Stimulated activated naive CD8-positive, alpha-beta T cell treated with anti-CD3 and anti-CD28 coated beads, Interleukin-15, Interleukin-2, amounts not matched to agents 100 U/mL and 50 U/mL, for 24 hours (primary cell): Measurements from ENCODE around the gene RFX7.

Experiments
- ATAC-seq: fragments of 150-1000 bp; cut with Tn5 transposase; one replicate; pipeline ENCODE4 v1.10.0; 2021
- DNase-seq: peaks from one replicate; pipeline ENCODE4 v3.0.0; 2021

RFX7 gene

DNA sequence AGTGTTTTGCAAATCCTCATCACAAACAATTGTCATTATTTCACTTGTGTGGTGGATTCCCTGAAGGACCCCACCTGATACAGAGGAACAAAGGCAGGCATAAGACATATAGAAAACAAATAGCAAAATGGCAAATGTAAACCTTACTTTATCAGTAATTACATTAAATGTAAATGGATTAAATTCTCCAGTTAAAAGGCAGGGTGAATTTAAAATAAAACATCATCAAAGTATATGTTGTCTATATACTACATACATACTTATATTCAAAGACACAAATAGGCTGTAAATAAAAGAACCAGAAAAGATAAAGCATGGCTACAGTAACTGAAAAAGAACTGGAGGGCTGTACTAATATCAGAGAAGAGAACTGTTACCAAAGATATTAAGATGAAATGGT lies 117.3 kb downstream of the RFX7 start:
- ATAC-seq = no peak
- DNase-seq = no peak

DNA sequence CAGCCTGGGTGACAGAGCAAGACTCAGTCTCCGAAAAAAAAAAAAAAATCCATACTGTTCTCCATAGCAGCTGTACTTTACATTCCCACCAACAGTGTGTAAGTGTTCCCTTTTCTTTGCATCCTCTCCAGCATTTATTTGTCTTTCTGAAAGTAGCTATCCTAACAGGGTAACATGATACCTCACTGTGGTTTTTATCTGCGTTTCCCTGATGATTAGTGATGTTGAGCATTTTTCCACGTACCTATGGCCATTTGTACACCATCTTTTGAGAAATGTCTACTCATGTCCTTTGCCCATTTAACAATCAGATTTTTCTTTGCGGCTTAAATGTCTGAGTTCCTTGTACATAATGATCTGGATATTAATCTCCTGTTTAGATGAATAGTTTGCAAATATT lies 119.3 kb downstream of the RFX7 start:
- DNase-seq (no peak), ATAC-seq (no peak)

DNA sequence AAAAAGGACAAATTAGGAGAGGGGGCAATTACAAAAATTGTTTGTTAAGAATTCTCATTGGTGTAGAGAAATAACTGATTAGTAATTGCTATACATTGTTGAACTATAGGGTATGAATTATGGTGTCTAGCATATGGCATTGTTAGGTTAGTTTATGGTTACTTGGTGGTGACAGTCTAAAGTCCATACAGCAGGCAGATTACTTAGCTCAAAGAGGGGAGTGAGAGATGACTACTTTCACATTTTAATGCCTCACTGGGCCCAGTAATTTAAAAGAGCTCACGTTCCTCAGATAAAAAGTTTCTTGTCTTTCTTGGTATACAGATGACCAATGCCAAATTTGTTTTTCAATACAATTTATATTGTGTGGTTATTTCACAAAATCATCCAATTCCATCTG lies 137.8 kb downstream of the RFX7 start:
- no peak for ATAC-seq
- DNase-seq = no peak

DNA sequence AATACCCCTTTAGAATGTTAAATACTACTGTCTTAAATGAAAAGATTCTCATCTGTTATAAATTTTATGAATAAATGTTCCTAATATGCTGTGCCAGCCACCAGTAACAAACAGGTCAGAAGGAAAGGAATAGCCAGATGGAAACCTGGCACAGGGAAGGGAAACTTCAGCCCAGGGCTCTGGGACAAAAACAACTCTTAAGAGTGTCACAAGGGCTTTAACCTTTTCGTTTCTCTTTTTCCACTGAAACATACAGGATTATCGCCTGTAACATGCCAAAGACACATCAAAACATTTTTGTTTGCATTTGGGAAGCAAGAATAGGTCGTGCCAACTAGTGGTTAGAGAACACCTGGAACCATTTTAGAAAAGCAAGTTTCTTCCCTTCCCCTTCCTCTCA lies 141.2 kb downstream of the RFX7 start:
- ATAC-seq (no peak), DNase-seq (no peak)

DNA sequence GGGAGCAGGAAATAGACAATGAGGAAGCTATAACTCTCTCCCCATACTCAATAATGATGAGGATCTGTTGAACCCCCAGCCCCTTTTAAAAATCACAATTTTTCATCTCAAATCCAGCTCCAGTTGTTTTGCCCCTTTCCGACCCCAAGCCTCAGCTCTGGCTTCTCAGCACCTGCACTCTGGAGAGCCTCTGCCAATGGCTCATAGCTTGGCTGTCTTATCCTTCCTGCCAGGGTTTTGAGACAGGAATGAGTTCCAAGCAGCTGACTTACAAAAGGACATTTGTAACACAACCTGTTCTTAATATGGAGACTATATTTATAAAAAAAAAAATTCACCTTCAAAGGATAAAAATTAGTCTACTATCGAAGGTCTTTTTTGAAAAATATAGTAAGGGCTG lies 144.4 kb downstream of the RFX7 start:
- ATAC-seq (no peak), DNase-seq (no peak)

DNA sequence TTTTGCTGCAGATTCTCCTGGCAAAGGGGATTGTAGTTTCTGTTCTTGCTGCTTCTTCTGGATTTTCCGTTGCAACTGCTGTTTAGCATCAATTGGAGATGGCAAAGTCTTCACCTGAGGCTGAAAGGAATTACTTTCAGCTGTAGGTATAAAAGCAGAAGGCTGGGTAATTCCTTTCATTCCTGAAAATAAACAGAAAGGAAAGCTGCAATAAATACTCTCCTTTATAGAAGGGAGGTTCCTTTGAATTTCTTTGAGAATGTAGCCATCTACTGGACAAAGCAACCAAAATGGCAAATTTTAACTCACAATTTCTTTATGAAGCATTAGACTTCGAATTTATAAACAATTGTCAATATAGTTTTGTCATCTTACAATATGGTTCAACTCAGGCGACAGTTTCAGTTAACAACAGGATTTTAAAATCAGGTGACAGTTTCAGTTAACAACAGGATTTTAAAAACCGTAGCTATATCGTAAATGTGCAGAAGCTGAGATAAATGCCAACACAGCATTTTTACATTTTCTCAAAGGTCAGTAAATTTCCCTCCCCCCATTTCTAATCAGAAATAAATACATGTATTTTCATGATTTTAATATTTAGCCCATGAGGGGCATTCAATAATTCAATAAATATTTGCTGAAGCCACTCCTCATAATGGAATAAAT lies 145.3 kb downstream of the RFX7 start:
- no peak for ATAC-seq
- DNase-seq = no peak

DNA sequence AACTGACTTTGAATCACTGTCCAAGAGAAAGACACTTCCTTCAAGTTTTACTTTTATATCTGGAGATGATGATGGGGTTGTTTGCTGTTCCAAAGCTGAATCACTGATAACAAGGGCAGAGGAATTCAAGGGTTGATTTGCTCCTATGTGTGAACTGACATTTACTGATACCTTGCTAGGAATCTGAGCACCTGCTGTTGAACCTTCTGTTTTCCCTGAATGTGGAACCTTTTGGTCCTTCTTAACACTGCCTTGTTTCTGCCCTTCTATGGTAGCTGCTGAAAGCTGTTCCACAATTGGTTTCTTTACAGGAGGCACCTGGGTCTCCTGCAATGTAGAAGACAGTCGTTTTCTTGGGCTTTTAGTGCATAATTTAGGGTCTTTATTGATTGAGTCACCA lies 148.3 kb downstream of the RFX7 start:
- ATAC-seq = no peak
- DNase-seq = no peak

DNA sequence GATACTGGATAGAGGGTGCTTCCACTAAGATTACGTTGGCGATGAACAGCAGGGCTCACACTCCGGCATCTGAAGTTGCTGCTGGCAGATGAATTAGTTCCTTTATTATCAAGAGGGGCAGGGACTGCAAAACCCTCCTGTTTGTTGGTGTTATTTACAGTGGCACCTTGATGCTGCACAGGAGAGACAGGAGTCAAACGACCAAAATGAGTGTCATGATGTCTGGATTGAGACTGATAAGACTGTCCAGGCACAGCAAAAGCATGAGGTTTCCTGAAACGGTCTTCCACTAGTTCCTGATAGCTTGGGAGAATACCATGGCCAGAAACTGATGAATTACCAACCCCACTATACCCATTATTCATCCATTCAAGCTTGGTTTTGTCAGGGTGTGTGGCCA lies 149.5 kb downstream of the RFX7 start:
- DNase-seq (no peak), ATAC-seq (no peak)

DNA sequence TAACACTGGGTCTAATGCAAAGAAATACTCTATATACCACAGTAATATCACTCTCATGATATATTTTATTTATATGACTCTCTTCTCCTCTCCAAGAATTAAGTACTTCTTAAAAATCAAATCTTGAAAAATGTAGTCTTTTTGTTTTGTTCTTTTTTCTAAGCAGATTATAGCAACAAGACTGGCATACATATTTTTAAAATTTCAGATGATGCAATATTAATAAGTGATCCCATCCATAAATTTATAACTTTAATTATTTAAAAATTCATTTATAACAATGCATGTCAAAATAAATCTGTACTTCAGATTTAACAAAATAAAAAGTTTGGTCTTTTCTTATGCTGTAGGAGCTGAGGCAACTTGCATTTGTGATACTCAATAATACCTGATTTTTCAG lies 155.3 kb downstream of the RFX7 start:
- no peak for DNase-seq
- no peak for ATAC-seq

DNA sequence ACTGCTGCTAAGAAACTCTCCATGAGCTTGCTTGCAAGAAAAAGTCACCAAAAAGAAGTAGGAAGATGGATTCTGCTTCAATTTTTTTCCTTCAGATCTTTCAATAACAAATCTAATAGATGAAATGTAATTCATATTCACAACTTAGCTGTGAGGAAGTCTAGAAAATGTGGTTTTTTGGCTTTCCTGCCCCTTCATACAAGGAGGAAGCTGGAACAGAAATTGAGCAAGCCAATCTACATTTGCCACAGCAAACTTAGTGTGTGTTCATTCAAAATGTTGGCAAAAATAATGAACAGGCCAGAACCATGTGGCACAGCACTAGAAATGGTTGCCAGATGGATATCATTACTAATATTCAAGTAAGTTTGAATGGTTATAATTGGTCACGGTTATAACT lies 157.1 kb downstream of the RFX7 start:
- no peak for ATAC-seq

DNA sequence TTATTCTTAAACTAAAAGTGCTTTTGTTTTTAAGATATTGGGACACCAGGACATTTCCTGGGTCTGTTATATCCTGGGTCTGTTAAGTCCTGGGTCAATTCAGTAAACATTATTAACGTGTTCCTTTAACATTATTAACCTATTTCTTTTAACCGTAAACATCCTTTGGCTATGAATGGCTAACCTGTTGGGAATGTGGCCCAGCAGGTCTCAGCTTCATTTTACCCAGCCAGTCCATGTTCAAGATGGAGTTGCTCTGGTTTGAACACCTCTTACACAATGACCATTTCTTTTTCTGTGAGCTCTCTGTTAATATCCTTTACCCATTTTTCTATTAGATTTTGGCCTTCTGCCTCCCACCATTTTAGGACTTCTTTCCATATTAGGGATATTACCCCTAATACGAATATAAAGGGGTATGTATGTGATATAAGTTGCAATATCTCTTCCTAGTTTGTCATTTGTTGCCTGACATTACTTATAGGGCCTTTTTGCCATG lies 161.4 kb downstream of the RFX7 start:
- no peak for ATAC-seq
- no peak for DNase-seq

More for the DNA sequence above, 157.1 kb downstream of the RFX7 start:
- DNase-seq = no peak

DNA sequence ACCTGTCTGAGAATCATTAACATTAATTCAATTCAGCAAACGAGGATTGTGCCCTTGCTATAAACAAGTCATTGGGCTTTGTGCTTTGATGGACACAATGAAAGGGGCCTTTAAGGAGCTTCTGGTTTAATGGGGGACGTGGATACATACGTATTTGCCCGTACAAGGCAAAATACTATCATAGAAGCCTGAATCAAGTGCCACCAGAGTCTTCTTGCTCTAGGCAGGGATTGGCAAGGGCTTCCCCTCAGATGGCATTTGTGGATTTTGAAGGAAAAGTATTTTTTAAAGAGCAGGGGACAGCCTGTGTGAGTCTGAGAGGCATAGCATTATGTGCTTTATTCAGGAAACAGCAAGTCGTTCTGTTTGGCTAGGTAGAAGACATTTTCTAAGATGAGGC lies 166.6 kb downstream of the RFX7 start:
- ATAC-seq (no peak), DNase-seq (no peak)

DNA sequence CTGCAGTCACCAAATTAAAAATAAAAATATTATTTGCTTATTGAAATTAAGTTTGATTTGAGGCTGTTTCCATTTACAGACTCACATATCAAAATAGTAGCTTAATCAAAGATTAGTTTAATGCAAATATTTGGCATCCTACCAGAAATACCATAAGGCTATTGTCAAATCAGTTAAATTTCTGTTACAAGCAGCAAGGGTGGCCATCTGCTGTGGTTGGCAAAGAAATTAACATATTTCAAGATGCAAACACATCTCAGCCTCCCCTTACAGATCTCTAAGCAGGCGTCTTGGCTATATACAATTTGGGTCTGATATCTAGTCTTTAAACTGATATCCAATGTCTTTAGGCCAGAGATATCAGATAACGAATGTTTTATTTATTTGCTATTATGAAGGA lies 167.0 kb downstream of the RFX7 start:
- no peak for DNase-seq
- ATAC-seq = no peak

DNA sequence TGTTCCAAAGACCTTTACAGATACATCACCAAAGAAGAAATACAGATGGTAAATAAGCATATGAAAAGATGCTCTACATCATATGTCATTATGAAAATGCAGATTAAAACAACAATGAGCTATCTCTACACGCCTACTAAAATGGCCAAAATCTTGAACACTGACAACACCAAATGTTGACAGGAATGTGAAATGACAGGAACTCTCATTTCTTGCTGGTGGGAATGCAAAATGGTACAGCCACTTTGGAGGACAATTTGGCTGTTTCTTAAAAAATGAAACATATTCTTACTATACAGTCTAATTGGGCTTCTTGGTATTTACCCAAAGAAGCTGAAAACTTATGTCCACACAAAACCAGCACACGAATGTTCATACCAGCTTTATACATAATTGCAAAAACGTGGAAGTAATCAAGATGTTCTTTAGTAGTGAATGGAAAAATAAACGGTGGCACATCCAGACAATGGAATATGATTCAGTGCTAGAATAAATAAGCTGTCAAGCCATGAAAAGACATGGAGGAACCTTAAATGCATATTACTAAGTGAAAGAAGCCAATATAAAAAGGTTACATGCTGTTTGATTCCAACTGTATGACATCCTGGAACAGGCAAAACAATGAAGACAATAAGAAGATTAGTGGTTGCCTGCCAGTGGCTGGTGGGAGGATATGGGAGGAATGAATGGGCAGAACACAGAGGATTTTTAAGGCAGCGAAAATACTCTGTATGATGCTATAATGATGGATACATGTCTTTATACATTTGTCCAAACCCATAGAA lies 169.0 kb downstream of the RFX7 start:
- DNase-seq (no peak), ATAC-seq (no peak)

DNA sequence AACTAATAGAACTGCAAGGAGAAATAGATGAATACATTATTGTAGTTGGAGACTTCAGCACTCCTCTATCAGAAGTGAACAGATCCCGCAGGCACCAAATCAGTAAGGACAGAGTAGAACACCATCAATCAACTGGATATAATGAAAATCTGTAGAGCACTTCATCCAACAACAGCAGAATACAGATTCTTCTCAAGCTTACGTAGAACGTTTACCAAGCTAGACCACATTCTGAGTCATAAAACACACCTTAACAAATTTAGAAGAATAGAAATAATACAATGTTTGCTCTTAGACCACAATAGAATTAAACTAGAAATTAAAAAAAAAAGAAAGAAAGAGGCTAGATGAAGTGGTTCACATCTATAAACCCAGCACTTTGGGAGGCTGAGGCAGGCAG lies 179.5 kb downstream of the RFX7 start:
- ATAC-seq = no peak
- DNase-seq = no peak

DNA sequence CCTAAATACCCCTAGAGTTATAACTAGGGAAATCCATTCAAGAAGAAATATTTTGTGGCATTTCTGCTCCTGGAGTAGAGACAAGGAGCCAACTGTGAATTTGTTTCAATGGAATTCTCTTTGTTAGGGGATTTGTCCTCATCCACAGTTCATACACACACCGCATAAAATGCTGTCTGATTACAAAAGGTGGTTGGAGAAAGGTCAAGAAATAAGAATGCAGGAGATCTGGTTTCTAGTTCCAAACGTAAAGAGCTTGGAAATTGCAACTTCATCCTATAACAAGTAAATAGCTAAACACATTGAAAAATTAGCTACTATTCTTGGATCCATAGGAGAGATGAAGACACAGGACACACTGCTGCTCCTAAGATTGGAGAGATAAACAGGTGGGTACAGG lies 184.0 kb downstream of the RFX7 start:
- no peak for DNase-seq

DNA sequence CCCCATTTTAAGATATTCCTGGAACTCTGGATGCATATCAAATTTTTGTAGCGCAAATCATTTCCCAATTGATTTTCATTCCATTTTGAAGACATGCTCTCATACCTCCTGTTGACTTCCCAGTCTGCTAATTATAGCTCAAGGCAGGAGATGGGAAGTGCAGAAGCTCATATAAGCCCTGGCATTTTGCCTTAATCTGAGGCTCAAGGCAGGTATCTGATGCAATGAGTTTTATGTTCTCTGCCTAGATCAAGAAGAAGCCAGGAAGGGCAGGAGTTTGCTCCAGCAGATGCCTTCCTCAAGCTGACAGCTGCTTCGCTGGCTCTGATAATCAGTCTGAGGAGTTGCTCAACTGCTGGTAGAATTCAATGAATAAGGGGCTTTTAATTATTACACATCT lies 184.7 kb downstream of the RFX7 start:
- ATAC-seq (no peak), DNase-seq (no peak)

More for the DNA sequence above, 184.0 kb downstream of the RFX7 start:
- no peak for ATAC-seq

DNA sequence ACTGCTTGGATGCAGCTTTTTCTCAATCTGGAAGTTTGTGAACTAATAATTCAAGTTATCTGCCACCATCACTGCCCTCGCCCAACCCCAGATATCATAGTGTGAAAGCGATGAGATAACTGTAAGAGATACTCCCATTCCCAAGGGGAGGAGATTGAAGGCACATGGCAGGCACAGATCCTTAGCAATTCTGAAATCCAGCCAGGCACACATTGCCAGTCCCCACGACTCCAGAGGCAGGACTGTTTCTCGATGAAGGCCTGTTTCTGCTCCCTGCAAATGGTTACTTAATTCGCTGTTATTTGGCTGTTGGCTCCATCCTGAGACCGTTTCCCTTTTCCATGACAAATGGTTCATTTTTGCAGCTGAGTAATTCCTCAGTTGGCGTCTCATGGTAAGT lies 187.1 kb downstream of the RFX7 start:
- ATAC-seq = no peak
- DNase-seq = no peak

DNA sequence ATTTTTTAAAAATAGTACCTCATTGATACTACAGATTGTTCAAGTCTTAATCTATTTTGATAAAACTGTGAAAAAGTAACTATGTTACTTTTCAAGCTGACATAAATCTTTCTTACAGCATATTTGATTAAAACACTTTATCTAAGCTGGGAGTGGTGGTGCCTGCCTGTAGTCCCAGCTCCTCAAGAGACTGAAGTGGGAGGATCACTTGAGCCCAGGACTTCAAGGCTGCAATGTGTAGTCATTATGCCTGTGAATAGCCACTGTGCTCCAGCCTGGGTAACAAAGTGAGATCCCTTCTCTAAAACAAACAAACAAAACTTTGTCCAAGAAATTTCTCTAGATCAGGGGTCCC lies 190.7 kb downstream of the RFX7 start:
- ATAC-seq (no peak), DNase-seq (no peak)

DNA sequence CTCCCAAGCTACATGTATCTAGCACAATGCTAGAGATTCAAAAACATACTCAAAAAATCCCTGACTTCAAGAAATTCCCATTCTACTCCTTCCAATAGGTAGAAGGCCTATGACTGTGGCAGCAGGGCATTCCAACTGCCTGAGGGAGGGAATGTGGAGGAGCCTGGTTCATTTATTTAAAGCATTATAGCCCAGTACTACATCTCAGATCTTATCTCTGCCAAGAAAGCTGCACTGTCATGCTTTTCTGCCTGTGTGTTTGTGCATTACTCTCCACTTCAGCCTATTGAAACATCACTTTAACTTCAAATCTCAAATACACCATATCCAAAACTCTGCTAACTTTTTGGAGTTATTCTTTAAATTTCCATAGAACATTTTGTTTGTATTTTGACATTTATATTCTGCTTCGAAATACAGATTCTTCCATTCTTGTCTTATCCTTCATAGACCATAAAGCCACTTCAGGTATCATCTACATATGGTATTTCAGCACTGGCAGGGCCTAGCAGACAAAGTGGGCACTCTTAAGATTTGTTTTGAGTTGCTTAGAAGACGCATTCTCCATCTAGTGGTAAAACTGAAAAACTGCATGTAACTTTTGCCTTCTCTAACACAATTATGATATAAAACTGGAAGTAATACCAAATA lies 191.2 kb downstream of the RFX7 start:
- ATAC-seq = peak; percentile 63

DNA sequence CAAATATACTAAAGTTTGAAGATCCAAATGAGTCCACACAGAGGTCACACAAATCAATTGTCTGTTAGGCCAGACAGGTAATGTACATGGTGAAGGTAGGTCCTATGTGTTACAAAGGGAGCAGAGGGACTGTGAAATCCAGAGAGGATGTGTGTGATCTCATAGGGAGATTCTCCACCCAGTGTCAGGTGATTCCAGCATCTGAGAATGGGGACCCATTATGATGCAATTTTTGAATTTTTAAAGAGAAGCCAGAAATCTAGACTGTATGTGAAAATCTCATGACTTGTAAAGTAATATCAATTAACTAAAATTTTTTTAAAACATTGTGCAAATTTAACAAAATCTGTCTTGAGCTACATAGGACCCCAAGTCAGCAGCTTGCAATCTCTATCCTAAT lies 192.0 kb downstream of the RFX7 start:
- ATAC-seq = no peak

More for the DNA sequence above, 191.2 kb downstream of the RFX7 start:
- no peak for DNase-seq

DNA sequence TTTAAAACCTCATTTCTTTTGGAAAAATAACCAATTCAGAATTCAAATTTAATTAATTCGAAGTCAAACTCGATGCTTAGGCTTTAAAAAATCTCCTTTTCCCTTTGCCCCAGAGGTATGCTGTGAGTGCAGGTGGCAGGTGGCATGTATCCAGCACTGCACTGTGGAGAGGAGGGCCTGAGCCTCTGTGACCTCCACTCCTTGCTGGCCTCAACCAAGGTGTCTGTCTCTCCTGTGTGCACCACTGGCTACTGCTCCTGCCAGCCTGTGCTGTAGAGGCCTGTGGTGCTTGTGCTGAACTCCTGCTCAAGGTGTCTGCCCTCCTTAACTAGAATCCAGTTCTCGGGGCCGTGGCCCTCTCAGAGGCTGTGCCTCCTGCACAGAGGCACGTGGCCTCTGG lies 194.1 kb downstream of the RFX7 start:
- no peak for DNase-seq
- no peak for ATAC-seq

More for the DNA sequence above, 192.0 kb downstream of the RFX7 start:
- DNase-seq = no peak

DNA sequence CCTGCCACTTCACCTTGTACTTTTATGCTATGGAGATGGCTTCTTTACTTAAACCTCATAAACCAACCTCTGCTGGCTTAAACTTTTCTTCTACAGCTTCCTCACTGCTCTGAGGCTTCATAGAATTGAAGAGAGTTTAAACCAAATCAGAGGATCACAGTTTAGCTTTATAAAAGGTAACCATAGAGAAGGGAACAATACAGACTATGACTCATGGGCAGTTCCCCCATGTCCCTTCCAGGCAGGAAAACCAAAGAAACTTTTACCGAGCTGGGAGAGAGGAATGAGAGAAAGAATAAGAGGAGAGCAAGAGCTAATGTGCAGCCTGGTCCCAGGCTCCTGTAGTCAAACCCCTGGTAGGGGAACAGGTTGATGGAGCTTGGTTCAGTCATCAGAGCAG lies 196.3 kb downstream of the RFX7 start:
- ATAC-seq = no peak
- DNase-seq = no peak
